GOT3 (cell line): Measurements from ENCODE around the gene EPHA1.

Experiments
- DNase-seq: peaks from one replicate; lab custom pipeline; 2025; ENCODE audit warnings: mixed read lengths; lab: John Stamatoyannopoulos, UW

EPHA1 gene

DNA sequence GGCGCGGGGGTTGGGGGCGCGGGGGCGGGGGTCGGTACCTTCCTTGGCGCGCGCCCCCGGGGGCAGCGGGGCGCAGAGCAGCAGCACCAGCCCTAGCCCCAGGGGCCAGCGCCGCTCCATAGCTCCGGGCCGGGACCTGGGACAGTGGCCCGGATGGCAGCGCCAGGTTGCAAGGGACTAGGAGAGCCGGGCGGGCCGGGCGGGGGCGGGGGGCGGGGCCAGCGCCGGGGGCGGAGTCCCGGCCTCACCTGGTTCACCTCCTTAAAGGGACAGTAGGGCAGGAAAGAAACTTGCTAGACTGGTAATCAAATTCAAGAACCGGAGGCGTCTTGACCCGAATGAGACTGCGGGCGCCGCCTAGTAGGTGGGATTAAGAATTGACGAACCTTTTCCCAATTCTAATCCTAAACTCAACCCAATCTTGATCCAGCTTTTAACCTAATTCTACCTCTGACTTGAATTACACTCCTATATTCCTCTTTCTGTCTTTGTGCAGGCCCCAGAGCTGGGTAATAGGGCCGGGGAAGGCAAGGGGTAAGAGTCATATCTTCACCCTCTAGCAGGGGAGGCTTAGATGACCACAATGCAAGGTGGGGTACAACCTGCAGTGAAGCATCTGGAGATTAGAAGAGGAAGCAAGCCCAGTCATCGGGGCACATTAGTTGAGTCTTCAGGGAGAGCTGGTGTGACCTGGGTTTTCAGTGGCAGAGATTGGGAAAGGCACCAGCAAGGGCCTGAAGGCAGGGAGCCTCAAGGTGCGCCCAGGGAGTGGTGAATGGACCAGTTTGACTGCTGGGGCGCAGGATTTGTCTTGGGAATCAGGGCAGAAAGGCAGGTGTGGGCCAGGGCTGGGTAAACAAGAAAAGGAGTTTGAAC is at the start of gene EPHA1:
TSS of gene EPHA1 (minus strand) at position 171 of the 876 bp plus-strand sequence. CDS start at position 120, 51 bp downstream.
- no peak for DNase-seq

GRCh38 chr7:143458263-143458662 is 49.6 kb upstream of the EPHA1 start:
- DNase-seq = no peak

DNA sequence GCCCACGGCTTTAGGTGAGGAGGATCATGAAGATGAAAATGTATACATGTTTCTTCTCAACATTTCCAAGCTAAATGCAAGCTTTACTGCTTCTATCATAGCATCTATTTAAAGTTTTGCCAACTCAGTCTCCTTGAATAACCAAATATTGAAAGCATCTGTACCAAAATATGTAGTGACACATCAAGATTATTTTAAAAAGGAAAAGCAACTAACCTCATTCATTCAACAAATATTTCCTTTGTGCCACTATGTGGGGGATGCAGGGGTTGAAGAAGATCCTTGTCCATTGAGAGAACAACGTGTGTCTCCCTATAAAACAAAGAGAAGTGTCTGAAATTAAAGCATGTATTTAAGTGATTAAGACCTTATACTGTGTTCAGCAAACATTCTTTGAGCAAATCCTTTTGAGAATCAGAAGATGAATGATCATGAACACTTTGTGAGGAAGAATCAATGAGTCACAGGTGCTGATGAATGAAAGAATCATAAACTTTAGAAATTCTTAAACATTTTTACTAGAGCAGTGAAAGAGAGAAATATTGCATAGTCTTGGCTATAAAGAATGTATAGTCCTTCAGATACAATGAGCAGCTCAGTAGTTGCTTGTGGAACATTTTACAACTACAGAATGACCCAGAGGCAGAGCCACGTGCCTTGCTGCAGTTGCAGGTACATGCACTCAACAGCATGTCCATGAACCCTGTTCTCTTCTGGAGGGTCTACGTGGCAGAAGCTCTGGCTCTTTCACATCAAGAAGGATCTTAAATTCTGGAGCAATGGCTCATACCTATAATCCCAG is 48.5 kb upstream of the EPHA1 start:
- no peak for DNase-seq

GRCh38 chr7:143455942-143456341 is 47.3 kb upstream of the EPHA1 start:
- no peak for DNase-seq

DNA sequence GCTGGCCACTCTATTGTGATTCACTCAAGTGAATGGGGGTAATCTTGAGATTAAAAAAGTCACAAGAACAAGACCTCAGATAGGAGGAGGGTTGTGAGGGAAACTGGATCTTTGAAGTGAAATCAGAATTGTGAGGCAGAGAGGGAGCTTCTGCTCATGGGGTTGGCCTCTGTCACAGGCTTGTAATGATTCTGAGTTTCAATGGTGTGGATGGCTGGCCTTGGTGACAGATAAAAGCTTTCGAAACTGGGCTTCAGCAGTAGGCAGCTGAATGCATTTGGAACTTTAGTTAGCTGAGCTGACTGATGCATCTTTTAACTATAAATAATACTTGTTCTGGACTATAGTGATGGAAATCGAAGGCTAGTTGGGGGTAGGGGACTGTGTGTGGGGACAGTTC is 46.8 kb upstream of the EPHA1 start:
- DNase-seq = no peak

- no peak for DNase-seq
These were observed 45.5 kb upstream of the EPHA1 start for GRCh38 chr7:143454091-143454680.

DNA sequence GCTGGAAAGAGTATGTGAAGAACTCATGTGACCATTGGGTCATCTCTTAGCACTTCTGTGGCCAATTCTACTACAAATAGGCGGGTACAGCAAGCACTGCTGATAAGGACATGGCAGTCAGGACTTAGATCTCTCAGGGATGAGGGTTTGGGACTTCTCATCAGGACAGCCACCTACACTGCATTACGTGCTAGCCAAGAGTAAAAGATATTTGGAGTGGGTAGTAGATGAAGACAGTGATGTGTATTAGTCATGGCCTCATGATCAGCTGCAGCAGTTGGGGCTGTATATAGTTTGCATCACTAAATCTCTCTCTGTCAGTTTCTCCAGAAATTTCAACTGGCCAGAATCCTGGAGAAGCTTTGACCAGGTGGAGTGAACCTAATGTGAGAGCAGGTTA is 43.8 kb upstream of the EPHA1 start:
- no peak for DNase-seq

DNA sequence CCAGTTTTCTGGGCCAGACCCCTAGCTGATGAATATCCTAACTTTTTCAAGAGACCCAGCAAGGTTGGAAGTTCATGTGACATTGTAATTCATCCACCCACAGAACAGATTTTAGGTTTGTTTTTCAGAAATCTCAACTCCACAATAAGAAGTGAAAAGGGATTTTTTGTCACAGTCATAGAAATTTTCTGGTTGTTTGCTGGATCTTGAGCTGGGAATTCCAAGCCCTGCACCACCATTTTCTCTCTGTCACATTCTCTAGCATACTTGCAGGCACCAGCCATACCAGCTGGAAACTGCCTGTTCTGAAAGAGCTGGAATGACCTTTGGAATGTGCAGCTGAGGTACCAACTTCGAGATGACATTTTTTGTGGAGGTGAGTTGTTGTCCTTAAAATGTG is 43.1 kb upstream of the EPHA1 start:
- DNase-seq = no peak

DNA sequence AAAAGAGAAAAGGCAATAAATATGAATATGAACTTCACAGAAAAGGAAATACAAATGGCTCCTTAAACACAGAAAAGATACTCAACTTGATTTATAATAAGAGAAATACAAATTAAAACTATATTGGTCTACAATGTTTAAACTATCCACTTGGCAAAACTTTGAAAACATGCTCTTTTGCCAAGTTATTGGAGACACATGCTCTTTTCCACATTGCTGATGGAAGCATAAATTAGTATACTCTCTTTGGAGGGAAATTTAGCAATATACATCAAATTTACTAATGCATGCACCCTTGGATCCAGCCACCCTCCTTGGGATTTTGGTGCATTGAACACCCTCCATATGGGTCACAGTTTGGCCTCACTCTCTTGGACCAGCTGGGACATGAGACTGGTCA is 42.5 kb upstream of the EPHA1 start:
- DNase-seq = no peak

GRCh38 chr7:143449793-143450192 is 41.1 kb upstream of the EPHA1 start:
- no peak for DNase-seq

GRCh38 chr7:143448429-143448828 is 39.8 kb upstream of the EPHA1 start:
- no peak for DNase-seq

- no peak for DNase-seq
These were observed 38.8 kb upstream of the EPHA1 start for GRCh38 chr7:143447466-143447865.

- DNase-seq = no peak
These were observed 36.1 kb upstream of the EPHA1 start for GRCh38 chr7:143444785-143445184.

- DNase-seq = no peak
These were observed 35.6 kb upstream of the EPHA1 start for GRCh38 chr7:143444063-143444782.

GRCh38 chr7:143443153-143443552 is 34.5 kb upstream of the EPHA1 start, which contains the start of gene TAS2R60:
TSS of gene TAS2R60 (plus strand) at chr7:143443453. CDS start at chr7:143443453, 0 bp downstream.
- DNase-seq = no peak

GRCh38 chr7:143439866-143440265 is 31.2 kb upstream of the EPHA1 start:
- DNase-seq = no peak

DNA sequence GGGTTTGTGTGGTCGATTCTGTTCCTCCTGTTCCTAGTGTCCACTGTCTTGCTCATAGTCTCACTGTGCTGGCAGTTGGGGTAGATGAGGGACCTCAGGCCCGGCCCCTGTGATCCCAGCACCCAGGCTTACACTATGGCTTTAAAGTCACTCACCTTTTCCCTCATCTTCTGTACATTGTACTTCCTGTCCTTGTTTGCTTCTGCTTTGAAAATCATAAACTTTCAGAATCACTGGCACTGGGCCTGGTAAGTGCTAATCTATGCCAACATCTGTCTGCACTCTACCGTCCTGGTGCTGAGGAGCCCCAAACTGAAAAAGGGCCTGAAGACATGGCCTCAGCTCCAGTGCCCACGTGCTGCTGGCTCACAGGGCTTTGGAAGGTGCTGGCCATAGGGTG is 28.9 kb upstream of the EPHA1 start:
- DNase-seq = no peak

GRCh38 chr7:143436325-143436946 is 27.8 kb upstream of the EPHA1 start:
- no peak for DNase-seq

GRCh38 chr7:143435266-143435665 is 26.6 kb upstream of the EPHA1 start:
- no peak for DNase-seq

GRCh38 chr7:143434660-143435059 is 26.0 kb upstream of the EPHA1 start:
- peak; percentile 20 for DNase-seq

DNA sequence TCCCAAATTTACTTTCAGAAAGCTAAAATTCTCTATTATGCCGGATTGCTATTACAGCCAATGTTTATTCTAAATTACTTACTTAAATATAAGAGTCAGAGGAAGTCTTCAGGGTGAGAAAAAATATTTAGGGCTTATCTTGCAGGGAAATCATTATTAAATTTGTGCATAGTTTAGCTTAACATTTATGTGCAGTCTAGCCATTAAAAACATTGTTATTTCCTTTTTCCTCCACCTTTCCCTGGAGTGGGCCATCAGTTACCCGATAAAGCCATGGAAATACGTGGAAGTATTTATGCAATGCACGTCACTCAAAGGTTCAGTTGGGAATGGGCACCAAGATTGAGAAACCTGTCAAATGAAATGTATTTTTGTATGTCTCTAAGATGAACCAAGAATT is 25.1 kb upstream of the EPHA1 start:
- DNase-seq = no peak
